ENCODE measurements around the gene NUDT4. TPM values are rescaled to one million over a fixed set of nuclear protein-coding genes. Genes with fewer than 3 reads are reported as not detected.

NUDT4 gene
- total RNA-seq, 6 donors from 2014 or later, result 23.0 to 60.3 (median 34.0) TPM

- H3K27me3 ChIP-seq, result no peaks in the 10 kb centered on the region
- H3K27ac ChIP-seq, result no peak overlapping the region
- ATAC-seq (ENCODE audit: low FRiP score in 2 of 2) (no peak), DNase-seq (no peak)
- no peak for TF ChIP-seq CTCF (IDR thresholded peaks at IDR 0.05)
- no peak for TF ChIP-seq EP300 (IDR thresholded peaks at IDR 0.05)
- TF ChIP-seq POLR2A (IDR thresholded peaks at IDR 0.05), result no peak
- no peak for TF ChIP-seq POLR2AphosphoS5 (IDR thresholded peaks at IDR 0.05)
- H3K4me1 ChIP-seq, result no peaks in the 10 kb centered on the region
- H3K4me3 ChIP-seq, result no peak overlapping the region
- no peaks in the 10 kb centered on the region for H3K9me3 ChIP-seq
- WGBS, 2 donors, result 94 to 95% methylated on average over 7 of the region's 7 CpGs
- H3K36me3 ChIP-seq, result no peaks in the 10 kb centered on the region
Observed at GRCh38 chr12:93338598-93338997, 39.1 kb upstream of the NUDT4 start.

GRCh38 chr12:93339695-93340094 lies 38.0 kb upstream of the NUDT4 start:
- 89 to 90% methylated on average over 4 of the region's 4 CpGs for WGBS, 2 donors
- H3K27me3 ChIP-seq, result no peaks in the 10 kb centered on the region

GRCh38 chr12:93341409-93342049 lies 36.2 kb upstream of the NUDT4 start:
- no peak overlapping the region for H3K4me3 ChIP-seq
- no peaks in the 10 kb centered on the region for H3K36me3 ChIP-seq
- DNase-seq (no peak), ATAC-seq (ENCODE audit: low FRiP score in 2 of 2) (no peak)
- no peak for TF ChIP-seq POLR2A (IDR thresholded peaks at IDR 0.05)
- no peak for TF ChIP-seq POLR2AphosphoS5 (IDR thresholded peaks at IDR 0.05)
- TF ChIP-seq CTCF (IDR thresholded peaks at IDR 0.05), result no peak
- TF ChIP-seq EP300 (IDR thresholded peaks at IDR 0.05), result no peak
- no peaks in the 10 kb centered on the region for H3K27me3 ChIP-seq
- no peaks in the 10 kb centered on the region for H3K9me3 ChIP-seq
- H3K4me1 ChIP-seq, result no peaks in the 10 kb centered on the region
- WGBS, 2 donors, result 68 to 81% methylated on average over 3 of the region's 3 CpGs
- no peak overlapping the region for H3K27ac ChIP-seq

More at GRCh38 chr12:93339695-93340094, 38.0 kb upstream of the NUDT4 start:
- no peak for TF ChIP-seq EP300 (IDR thresholded peaks at IDR 0.05)
- TF ChIP-seq POLR2AphosphoS5 (IDR thresholded peaks at IDR 0.05), result no peak
- TF ChIP-seq CTCF (IDR thresholded peaks at IDR 0.05), result no peak
- no peak for TF ChIP-seq POLR2A (IDR thresholded peaks at IDR 0.05)
- ATAC-seq (ENCODE audit: low FRiP score in 2 of 2) (no peak), DNase-seq (no peak)
- Histone ChIP-seq H3K27ac (no peak overlapping the region), H3K4me1 (no peaks in the 10 kb centered on the region), H3K4me3 (no peak overlapping the region), H3K9me3 (no peaks in the 10 kb centered on the region), H3K36me3 (no peaks in the 10 kb centered on the region)

GRCh38 chr12:93347054-93347785 lies 30.5 kb upstream of the NUDT4 start:
- Histone ChIP-seq H3K27me3 (no peaks in the 10 kb centered on the region), H3K36me3 (no peaks in the 10 kb centered on the region), H3K27ac (no peak overlapping the region), H3K4me3 (no peak overlapping the region), H3K4me1 (no peaks in the 10 kb centered on the region), H3K9me3 (no peaks in the 10 kb centered on the region)
- WGBS, 2 donors, result 61 to 76% methylated on average over 8 of the region's 8 CpGs
- ATAC-seq (ENCODE audit: low FRiP score in 2 of 2), result no peak
- TF ChIP-seq CTCF (IDR thresholded peaks at IDR 0.05) (no peak), POLR2AphosphoS5 (IDR thresholded peaks at IDR 0.05) (no peak), POLR2A (IDR thresholded peaks at IDR 0.05) (no peak), EP300 (IDR thresholded peaks at IDR 0.05) (no peak)
- no peak for DNase-seq

Data from upper lobe of left lung (tissue), 6 donors.